ENCODE results near the gene RFTN2. TPM values are rescaled to one million over a fixed set of nuclear protein-coding genes. Genes with fewer than 3 reads are reported as not detected.
"Not testable (repeated sequence)": the region's sequence is repeated elsewhere in the genome, so short reads cannot be mapped to it uniquely, and the experiment has no call there.

Gene RFTN2
- total RNA-seq, 4 donors from 2014 or later = 5.0 to 7.4 (median 6.1) TPM

- TF ChIP-seq EP300 (IDR thresholded peaks at IDR 0.05) (no peak), POLR2A (IDR thresholded peaks at IDR 0.05; ENCODE audit: low read depth) (no peak), POLR2AphosphoS5 (IDR thresholded peaks at IDR 0.05) (no peak)
- TF ChIP-seq, protein P1, sequence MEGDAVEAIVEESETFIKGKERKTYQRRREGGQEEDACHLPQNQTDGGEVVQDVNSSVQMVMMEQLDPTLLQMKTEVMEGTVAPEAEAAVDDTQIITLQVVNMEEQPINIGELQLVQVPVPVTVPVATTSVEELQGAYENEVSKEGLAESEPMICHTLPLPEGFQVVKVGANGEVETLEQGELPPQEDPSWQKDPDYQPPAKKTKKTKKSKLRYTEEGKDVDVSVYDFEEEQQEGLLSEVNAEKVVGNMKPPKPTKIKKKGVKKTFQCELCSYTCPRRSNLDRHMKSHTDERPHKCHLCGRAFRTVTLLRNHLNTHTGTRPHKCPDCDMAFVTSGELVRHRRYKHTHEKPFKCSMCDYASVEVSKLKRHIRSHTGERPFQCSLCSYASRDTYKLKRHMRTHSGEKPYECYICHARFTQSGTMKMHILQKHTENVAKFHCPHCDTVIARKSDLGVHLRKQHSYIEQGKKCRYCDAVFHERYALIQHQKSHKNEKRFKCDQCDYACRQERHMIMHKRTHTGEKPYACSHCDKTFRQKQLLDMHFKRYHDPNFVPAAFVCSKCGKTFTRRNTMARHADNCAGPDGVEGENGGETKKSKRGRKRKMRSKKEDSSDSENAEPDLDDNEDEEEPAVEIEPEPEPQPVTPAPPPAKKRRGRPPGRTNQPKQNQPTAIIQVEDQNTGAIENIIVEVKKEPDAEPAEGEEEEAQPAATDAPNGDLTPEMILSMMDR (IDR thresholded peaks at IDR 0.05) = no peak
- intact Hi-C loops (cut with DNase I) = no loop called here
- no peak for DNase-seq (ENCODE audit: extremely low spot score)
- Histone ChIP-seq H3K27me3 (no peaks in the 10 kb centered on the region), H3K9me3 (no peaks in the 10 kb centered on the region), H3K36me3 (peaks cover under 1 to 61% (median 32%) of the 10 kb centered on the region in 4 donors), H3K27ac (replicated peaks in 1 of 4) (no peak overlapping the region), H3K4me1 (peaks cover 0 to 4% (median 2%) of the 10 kb centered on the region in 4 donors), H3K4me3 (no peak overlapping the region)
- 60% methylated on average over 1 of the region's 1 CpG for WGBS
Observed at GRCh38 chr2:197556456-197556855, 118.9 kb downstream of the RFTN2 start.

DNA sequence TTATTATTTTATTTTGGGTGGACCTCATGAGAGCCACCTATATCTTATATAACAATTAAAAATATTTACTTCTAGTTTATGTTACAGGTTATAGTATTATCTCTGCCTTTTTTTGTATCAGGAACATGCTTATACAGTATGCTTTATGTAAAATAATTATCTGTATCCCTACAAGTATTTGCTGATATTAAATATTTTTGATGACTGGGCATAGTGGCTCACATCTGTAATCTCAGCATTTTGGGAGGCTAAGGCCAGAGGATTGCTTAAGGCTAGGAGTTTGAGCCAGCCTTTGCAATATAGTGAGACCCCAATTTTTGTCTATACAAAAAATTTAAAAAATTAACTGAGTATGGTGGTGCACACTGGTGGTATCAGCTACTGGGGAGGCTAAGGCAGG, 119.9 kb downstream of the RFTN2 start:
- Histone ChIP-seq H3K4me1 (peaks cover 0 to 4% (median 2%) of the 10 kb centered on the region in 4 donors), H3K27ac (replicated peaks in 1 of 4) (no peak overlapping the region), H3K4me3 (no peak overlapping the region), H3K36me3 (peaks cover 4 to 68% (median 36%) of the 10 kb centered on the region in 4 donors), H3K9me3 (no peaks in the 10 kb centered on the region), H3K27me3 (no peaks in the 10 kb centered on the region)
- intact Hi-C loops (cut with DNase I) = no loop called here
- DNase-seq (ENCODE audit: extremely low spot score) = no peak
- TF ChIP-seq POLR2AphosphoS5 (IDR thresholded peaks at IDR 0.05) (no peak), POLR2A (IDR thresholded peaks at IDR 0.05; ENCODE audit: low read depth) (no peak), EP300 (IDR thresholded peaks at IDR 0.05) (no peak)
- TF ChIP-seq, protein P1 (IDR thresholded peaks at IDR 0.05) = no peak

- H3K36me3 ChIP-seq = peaks cover 21 to 84% (median 49%) of the 10 kb centered on the region in 4 donors
- intact Hi-C loops (cut with DNase I); H3K27me3 ChIP-seq; H3K4me3 ChIP-seq; H3K27ac ChIP-seq (replicated peaks in 1 of 4); H3K4me1 ChIP-seq; H3K9me3 ChIP-seq; DNase-seq (ENCODE audit: extremely low spot score): not testable (repeated sequence)
- WGBS = 96% methylated on average over 2 of the region's 2 CpGs
Observed at GRCh38 chr2:197551260-197551659, 124.1 kb downstream of the RFTN2 start.

DNA sequence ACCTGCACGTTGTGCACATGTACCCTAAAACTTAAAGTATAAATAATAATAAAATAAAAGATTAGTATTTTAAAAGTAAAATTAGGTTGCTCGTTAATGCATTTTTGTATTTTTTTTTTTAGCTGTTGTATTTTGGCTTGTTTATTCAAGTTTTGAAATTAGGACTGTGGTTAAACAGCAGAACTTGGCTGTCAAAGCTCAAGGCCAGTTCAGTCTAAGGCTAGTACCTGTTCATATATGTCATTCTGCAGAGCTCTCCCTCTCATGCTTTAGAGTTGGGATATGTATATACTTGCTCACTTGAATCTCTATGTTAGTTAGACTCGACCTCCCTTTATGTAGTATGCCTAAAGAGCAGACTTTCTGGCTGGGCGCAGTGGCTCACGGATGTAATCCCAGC, 126.8 kb downstream of the RFTN2 start:
- no peak for DNase-seq (ENCODE audit: extremely low spot score)
- TF ChIP-seq POLR2A (IDR thresholded peaks at IDR 0.05; ENCODE audit: low read depth) = no peak
- TF ChIP-seq POLR2AphosphoS5 (IDR thresholded peaks at IDR 0.05) = no peak
- no peak for TF ChIP-seq EP300 (IDR thresholded peaks at IDR 0.05)
- TF ChIP-seq, protein P1 (IDR thresholded peaks at IDR 0.05) = no peak
- H3K36me3 ChIP-seq = peaks cover 21 to 87% (median 49%) of the 10 kb centered on the region in 4 donors
- H3K4me1 ChIP-seq = no peaks in the 10 kb centered on the region
- no peaks in the 10 kb centered on the region for H3K9me3 ChIP-seq
- H3K27ac ChIP-seq (replicated peaks in 1 of 4) = no peak overlapping the region
- WGBS = 82% methylated on average over 5 of the region's 5 CpGs
- no peak overlapping the region for H3K4me3 ChIP-seq
- intact Hi-C loops (cut with DNase I) = no loop called here
- H3K27me3 ChIP-seq = no peaks in the 10 kb centered on the region

DNA sequence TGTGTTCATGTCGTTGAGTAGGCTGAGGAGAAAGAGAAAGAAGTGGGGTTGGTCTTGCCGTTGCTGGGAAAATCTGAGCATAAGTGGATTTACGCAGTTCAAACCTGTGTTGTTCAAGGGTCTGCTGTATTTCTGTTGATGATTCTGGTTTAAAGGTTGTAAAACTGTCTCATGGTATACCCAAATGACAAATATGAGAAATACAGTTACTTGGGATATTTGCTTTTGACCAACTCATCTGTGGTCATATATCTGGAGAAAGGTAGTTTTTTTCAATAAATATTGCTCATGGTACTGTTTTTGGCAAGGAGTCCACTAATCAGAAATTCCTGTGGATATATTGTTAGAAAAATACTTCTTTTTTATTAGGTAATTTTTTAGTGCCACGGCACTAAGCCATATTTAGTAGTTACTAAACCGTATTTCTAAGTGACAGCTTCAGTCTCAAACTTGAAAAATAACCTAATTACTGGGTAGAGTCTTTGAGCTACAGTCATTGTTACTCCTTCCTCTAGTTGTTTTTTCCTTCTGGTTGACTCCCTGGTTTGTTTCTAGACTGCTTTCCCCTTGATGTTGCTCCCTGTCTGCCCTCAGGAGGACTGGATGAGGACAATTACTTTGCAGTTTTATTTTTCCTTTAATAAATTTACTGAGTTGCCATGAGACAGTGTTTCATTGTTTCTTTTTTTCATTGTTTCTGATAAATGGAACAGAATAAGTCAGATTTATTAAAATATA, 128.1 kb downstream of the RFTN2 start:
- no peak for TF ChIP-seq EP300 (IDR thresholded peaks at IDR 0.05)
- no peak for TF ChIP-seq POLR2AphosphoS5 (IDR thresholded peaks at IDR 0.05)
- no peak for TF ChIP-seq POLR2A (IDR thresholded peaks at IDR 0.05; ENCODE audit: low read depth)
- TF ChIP-seq, protein P1 (IDR thresholded peaks at IDR 0.05) = no peak
- 94% methylated on average over 5 of the region's 5 CpGs for WGBS
- Histone ChIP-seq H3K27ac (replicated peaks in 1 of 4) (no peak overlapping the region), H3K4me3 (no peak overlapping the region), H3K27me3 (no peaks in the 10 kb centered on the region), H3K4me1 (no peaks in the 10 kb centered on the region), H3K9me3 (no peaks in the 10 kb centered on the region), H3K36me3 (peaks cover 21 to 89% (median 52%) of the 10 kb centered on the region in 4 donors)
- intact Hi-C loops (cut with DNase I) = no loop called here
- no peak for DNase-seq (ENCODE audit: extremely low spot score)

Measured in esophagus muscularis mucosa (tissue), 4 donors.